Stimulated activated naive CD4-positive, alpha-beta T cell (primary cell): ENCODE results near the gene MITF.

Source experiments
- DNase-seq, 6 experiments: peaks; one replicate each; lab custom pipeline; 2025; lab: John Stamatoyannopoulos, UW

Gene MITF

DNA sequence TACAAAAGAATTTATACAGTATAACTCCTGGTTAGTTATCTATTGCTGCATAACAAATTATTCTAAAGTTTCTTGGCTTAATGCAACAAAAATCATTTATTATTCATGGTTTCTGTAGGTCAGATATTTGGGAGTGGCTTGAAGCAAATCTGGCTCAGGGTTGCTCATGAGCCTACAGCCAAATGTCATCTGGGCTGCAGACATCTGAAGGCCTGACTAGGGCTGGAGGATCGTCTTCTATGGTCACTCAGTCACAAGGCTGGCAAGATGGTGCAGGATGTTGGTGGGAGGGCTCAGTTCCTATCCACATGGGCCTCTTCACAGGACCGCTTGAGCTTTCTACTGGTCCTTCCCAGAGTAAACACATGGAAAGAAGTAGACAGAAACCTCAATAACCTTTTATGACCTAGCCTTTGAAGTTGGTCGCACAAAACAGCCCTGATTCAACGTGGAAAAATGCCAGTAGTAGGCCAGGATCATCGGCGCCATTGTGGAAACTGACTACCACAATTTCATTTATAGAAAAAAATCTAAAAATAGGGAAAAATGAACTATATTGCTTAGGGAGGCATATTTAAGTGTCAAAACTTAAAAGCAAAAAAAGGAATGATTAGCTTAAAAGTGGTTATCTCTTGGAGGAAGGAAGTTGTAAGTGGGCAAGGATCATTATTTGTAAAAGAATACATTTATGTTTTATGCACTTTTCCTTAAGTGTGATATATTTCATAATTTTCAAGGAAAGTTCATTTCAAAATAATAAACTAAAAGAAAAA, 9.9 kb upstream of the MITF start:
- DNase-seq: no peak

DNA sequence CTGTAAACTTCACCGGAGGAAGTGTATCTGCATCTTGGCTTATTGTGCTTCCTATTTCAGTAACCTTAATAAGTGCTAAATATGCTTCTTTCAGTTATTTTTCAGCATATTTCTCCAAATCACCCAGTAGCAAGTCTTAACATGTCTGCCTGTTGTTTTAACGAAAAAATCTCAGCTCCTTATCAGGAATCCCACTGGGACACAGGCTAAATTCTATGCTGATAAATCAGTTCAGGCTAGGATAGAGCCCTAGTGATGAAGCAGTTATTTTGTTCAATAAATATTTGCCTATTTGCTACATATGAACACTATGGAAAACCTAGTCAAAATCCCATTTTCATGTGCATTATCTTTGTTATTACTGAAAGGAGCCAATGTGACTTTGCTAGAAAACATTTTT, 8.2 kb upstream of the MITF start:
- DNase-seq: no peak

DNA sequence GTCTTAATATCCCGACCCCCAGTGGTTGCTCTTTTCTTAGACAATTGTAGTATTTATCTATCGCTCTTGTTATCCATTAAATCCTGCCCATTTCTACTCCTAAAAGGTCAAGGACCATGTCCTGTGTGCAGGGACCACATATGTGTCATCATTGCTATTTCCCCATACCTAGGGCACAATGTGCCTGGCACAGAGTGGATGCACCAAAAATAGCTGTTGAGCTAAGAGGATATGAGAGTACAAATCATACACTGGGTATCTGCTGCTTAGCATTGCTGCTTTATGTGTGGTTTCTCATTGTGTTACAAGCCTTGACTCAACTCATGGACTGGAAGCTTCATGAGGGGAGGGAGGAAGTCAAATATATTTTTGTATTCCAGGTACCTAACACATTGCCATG, 3.4 kb upstream of the MITF start:
- no peak for DNase-seq

DNA sequence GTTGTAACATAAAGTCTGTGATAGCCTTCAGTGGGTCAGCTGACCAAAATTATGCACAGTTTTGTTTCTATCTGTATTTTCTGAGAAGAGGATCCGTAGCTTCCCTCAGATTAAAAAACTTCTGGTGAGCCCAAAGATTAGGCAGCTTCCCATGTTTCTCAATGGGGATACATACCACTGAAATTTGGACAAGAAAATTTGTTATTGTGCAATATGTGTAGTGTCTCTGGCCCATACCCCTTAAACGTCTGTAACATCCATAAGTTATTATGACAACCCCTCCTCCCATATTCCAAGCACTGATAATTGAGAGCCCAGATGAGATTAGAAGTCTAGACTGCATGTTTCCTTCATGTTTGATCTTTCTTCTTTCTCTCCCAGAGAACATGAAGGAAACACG, 1.9 kb upstream of the MITF start:
- DNase-seq: no peak

DNA sequence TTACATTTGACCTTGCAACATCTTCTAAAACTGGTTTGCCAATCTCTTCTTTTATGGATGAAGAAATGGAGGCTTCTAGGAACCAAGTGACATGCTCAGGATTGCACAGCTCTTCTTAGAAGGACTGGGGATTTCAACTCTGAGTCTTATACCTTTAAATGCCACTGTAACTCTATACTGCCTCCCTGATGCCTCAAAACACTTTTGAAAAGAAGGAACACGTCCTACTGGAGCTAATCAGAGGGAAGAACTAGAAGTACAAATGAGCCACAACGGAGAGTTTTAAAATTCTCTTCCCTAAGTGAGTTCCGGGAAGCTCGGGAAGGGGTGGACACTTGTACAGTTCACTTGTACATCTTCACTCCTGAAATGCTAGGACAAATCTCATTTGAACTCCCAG, 949 bp upstream of the MITF start:
- no peak for DNase-seq

DNA sequence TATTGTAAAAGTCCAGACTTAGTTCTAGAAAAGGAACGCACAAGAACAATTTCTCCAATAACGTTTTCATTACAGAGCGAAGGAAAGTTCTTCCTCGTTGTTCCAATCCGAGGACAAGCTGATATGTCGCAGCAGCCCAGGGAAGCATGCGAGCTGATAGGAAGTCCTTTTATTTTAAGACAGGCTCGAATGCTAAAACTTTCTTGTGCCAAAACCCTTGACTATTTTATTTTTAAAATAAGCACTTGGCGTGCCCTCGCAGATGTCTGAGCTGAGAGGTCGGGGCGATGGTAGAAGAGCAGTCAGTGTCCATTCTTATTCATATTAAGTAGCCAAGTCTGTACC, 433 bp upstream of the MITF start:
- DNase-seq: no peak

DNA sequence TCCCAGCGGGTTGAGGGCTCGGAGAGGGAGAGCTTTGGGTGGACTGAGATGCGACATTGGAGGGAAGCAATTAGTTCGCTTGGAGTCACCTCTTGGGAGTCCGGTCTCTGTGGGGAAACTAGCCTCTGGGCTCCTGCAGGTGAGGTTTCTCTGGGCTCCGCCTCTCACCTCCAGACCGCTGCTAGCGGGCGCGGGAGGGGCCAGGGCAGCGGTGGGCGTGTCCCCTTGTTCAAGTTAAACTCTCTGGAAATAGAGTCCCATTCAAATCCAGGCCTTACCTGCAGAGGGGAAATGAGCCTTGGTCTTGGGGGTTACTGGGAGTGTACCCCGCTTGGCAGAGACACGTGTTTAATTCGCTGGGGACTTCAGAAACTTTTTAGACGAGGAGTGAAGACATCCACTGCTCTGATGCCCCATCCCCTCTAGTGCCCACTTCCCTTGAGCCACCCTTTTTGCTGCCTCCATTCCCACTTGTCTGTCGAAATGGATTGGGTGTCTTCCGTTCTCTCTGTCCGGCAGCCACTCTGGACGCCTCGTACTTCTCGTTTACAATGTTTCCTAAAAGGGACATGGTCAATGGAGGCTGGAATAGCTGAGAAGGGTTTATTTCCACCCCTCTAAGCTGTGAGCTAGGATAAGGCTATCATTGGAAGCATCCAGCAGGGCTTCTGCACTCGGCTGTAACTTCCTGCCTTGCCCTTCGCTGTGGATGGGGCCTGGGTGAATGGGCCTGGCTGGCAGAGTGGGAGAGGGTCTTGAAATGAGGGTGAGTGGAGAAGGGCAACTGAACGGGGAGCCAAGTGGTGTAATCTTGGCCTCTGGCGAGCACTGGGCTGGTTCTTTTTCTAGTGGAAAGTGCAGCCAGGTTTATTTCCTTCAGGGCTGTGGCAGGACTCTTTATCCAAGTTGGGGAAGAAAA, 1.1 kb downstream of the MITF start:
- no peak for DNase-seq

DNA sequence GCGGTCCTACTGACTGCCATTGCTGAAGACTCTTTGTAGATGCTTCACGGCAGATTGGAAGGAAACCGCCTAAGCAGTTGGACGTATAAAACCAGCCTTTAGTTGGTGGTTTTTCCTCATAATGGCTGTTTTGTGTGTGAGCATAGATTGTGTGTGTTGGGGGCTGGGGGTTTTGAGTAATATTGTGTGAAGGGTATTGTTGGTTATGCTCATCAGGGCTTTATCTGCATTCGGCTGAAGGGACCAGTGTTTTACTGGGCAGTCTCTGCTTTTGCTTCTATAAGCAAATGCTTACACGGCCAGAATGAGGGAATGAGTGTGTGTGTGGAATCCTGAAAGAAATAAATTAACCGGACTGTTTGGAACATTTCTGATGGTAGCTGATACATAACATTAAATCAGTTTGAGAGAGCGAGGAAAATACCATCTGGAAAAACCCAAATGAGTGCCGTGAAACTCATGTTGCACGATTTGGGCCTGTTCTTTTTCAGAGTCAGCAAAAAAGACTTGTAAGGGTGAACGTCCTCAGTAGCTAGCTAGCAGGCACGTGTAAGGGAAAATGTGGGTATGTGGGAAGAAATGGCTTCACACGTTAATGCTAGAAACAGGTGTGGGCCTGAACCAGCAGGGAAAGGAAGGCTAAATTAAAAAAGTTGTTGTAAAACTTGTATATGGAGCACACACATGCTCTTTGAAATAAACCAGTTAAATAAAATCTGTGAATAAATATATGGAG, 1.9 kb downstream of the MITF start:
- no peak for DNase-seq

DNA sequence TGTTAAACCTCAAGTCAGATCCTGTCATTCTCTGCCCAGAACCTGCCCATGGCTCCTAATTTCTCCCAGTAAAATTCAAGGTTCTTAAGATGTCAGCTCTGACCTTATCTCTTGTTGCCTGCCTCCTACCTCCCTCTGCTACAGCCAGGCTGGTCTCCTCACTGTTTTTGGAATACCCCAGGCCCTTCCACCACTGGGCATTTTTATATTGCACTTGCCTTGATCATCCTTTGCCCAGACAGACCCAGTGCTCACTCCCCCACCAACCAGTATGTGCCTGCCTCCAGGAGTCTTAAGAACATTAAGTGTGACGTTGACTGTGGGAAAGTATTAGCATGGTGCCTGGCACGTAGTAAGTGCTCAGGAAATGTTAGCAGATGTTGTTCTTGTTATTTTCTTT, 3.1 kb downstream of the MITF start:
- DNase-seq: no peak

DNA sequence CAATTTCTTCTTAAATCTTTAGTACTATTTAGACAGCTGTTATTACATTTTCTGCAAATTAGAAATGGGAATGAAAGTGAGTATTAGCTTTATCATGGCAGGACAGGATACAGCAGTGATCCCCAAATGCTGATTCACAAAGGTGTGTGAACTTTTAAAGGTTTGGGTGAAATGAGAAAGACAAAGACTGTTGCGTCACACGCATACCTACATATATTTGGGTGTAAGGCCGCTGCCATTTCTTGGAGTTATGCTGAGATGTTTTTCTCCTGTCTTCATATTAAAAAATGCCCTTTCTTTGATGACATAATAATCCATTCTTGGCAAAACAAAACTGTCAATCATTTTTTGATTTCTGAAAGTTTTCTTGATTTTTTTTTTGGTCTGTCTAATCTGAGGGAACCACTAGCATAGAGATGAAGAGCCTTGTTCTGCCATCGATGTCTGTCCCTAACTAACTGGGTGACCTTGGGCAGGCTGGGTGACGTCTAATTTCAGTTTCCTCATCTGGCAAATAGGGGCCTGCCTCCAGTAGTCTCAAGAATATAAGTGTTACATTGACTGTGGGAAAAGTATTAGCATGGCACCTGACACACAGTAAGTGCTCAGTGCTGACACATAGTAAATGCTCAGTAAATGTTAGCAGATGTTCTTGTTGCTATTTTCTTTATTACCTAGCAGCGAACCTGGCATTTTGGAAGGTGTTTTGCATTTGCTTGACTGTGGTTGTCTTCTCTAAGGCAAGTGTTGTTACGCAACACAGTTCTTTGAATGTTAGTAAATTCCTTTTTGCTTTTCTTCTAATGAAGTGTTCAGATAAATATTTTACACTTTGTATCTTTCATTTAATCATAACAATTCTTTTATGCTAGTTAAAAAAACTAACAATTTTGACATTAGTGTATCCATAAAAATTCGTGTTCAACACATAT, 5.0 kb downstream of the MITF start:
- no peak for DNase-seq

DNA sequence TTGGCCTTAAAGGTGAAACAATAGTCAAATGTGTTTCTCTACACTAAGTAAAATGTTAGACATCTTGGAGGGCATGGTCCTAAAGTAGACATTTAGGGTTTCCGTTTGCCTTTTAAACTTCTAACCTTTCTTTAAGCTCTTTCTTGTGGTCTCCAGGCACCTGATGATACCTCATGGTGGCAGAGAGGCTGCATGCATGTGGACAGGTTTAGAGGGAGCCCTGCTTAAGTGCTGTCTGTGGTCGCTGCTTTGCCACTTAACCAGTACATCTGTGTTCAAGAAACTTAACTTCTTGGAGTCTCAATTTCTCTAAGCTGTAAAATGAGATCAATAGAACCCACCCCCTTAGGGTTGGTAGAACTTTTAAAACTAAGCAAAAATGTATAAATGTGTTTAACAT, 6.2 kb downstream of the MITF start:
- DNase-seq: no peak

DNA sequence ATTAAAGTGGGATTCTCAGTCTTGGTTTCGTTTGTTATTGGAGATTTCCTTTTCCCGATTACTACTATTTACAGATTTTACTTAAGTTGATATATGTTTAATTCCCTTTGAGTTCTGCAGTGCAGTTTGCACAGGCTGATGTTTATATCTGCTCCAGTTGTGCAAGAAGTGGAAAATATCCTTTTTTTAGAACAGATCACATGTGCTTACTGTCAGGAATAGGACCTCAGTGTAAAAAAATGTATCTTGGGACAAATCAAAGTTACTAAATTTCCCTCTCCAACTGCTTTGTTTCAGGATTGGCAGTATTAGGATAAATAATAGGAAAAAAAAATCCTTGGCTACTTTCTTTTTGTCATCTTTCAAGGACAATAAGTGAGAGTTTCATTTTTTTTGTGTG, 6.9 kb downstream of the MITF start:
- DNase-seq: no peak

DNA sequence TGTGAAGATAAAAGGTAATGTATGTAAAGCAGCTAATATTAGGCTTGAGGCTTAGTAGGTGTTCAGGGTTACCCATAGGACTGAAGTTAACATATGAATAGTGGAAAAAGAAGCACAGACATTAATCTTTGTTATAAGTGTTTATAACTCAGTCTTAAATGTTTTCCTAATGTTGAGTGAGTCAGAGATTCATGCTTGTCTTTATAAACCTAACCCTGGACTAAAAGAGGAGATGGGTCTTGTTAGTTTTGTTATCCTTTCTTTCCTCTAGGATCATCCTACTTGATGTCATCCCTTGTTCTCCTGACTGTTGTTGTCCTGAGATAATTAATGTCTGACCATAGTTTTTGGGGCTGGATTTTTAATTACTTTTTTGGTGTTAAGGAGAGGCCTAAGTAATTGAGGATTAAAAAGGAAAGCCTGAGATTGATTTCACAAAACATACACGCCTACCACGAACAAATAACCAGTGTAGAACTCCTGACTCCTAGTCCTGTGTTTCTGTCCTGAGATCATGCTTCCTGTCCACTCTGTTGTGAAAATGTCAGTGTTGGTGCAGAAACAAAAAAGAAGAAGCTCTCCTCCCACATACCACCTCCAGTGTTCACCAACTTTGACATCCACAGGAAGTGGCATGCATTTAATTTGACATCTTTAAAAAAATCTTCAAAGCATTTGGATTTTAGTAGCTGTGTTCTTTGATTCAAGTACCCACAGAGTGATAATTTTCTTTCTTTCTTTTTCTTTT, 8.4 kb downstream of the MITF start:
- no peak for DNase-seq

DNA sequence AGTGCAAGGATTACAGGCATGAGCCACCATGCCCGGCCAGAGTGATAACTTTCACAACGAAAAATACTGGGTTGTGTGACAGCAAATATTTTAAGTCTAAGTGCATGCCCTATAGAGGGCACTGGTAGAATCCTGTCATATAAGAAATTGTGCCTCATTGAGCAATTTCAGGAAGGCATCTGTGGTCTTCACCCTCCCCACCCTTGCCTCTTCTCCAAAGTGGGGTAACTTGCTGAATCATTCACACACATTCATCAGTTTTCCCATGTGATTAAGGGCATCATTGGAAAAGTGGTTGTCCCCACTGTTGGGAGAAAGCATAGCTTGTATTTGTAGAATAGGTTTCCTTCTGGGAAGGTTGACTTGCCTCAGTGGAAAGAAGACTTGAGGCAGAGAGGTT, 9.2 kb downstream of the MITF start:
- DNase-seq: no peak

DNA sequence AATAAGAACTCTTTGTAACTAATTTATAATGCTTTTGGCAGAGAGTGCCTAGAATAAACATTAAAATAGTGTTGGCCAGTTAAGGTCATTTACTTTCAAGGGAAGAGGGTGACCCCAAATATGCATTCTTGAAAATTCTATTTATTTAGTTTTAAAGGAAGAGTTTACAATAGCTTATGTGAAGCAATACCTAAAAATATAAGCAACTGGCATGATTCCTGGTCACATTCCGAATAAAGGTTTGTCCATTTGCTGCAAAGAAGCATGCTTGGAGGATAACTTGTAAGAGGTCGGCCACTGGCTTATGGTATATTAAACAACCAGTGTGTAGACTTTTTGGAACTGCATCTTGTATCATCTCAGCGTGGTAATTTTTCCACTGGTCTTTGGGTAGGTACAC, 10.2 kb downstream of the MITF start:
- DNase-seq: no peak

DNA sequence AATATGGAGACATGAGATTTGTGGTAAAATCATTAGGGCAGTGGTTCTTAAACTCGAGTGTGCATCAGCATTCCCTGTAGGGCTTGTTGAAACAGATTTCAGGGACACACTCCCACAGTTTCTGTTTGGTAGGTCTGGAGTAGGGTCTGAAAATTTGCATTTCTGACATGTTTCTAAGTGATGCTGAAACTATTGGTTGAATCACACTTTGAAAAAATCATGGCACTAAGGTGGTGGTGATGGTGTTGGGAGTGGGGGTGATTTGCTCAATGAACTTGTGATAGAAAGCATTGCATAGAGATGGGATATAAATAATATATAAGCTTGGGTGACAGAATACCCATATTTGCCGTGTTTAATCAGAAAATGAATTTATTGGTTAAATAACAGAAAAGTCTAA, 11.3 kb downstream of the MITF start:
- no peak for DNase-seq

DNA sequence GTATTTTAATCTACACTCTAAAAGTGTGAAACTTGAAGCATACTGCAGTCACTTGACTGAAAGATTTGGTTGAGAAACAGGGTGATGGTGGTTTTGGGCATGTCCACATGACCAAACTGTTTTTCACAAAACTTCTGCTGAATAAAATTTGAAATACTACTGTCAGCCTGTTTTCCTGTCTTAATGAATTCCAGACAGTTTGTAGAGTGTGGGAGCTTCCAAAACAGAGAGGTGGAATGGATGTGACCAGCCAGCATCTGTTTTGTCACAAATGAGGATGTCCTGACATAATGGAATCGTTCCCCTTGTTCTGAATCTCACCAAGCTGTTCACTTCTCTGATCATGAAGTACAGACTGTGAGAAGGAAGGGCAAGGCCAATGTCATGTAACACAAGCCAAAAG, 11.8 kb downstream of the MITF start:
- no peak for DNase-seq

DNA sequence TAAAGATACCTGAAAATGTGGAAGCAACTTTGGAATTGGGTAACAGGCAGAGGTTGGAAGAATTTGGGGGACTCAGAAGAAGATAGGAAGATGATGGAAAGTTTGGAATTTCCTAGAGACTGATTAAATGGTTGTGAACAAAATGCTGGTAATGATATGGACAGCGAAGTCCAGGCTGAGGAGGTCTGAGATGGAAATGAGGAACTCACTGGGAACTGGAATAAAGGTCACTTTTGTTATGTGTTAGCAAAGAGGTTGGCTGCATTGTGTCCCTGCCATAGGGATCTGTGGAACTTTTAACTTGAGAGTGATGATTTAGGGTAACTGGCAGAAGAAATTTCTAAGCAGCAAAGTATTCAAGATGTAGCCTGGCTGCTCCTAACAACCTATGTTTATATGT, 13.0 kb downstream of the MITF start:
- no peak for DNase-seq

DNA sequence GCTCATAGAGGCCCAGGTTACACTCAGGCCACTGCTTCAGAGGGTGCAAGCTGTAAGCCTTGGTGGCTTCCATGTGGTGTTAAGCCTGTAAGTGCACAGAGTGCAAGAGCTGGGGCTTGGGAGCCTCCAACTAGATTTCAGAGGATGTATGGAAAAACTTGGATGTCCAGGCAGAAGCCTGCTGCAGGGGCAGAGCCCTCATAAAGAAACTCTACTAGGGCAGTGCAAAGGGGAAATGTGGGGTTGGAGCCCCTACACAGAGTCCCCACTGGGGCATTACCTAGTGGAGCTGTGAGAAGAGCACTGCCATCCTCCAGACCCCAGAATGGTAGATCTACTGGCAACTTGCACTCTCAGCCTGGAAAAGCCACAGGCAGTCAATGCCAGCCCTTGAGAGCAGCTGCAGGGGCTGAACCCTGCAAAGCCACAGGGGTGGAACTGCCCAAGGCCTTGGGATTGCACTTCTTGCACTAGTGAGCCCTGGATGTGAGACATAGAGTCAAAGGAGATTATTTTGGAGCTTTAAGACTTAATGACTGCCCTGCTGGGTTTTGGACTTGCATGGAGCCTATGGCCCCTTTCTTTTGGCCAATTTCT, 14.0 kb downstream of the MITF start:
- DNase-seq: no peak

DNA sequence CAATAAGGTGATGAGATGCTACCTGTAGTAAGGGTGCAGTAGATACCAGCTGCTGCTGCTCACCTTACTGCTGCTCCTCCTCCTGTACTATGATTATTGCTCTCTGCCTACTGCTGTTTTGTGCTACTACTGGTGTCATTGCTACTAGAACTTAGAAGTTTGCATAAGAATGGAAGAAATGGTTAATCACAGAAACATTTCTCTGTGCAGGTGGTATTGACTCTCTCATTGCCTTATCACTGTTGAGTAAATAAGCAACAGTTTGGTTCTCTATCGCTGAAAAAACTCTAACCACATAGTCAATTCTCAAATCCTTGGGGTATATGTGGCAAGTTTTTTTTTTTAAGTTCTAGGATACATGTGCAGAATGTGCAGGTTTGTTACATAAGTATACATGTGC, 16.5 kb downstream of the MITF start:
- no peak for DNase-seq
